HG03108 (cell line): ENCODE data around the gene C1QTNF8.

Source experiments
- ATAC-seq: cut with Tn5 transposase; IDR thresholded peaks from one replicate; pipeline ENCODE4 v1.9.1; 2021; ENCODE audit warnings: moderate library complexity; ENCODE audit not compliant: unreplicated experiment

Gene C1QTNF8

GRCh38 chr16:1080801-1081733 is 15.0 kb downstream of the C1QTNF8 start:
- no peak for ATAC-seq

GRCh38 chr16:1079786-1080525 is 16.1 kb downstream of the C1QTNF8 start:
- no peak for ATAC-seq

GRCh38 chr16:1079341-1079740 is 16.7 kb downstream of the C1QTNF8 start:
- ATAC-seq: no peak

- no peak for ATAC-seq
Measured at GRCh38 chr16:1078579-1079021, 17.4 kb downstream of the C1QTNF8 start.

- no peak for ATAC-seq
Measured at GRCh38 chr16:1077877-1078578, 18.0 kb downstream of the C1QTNF8 start.

- ATAC-seq: no peak
Measured at GRCh38 chr16:1076801-1077576, 19.1 kb downstream of the C1QTNF8 start.

- ATAC-seq: no peak
Measured at GRCh38 chr16:1075546-1075945, 20.5 kb downstream of the C1QTNF8 start.

GRCh38 chr16:1074379-1074649 is 21.7 kb downstream of the C1QTNF8 start:
- ATAC-seq: no peak

GRCh38 chr16:1073566-1074378 is 22.3 kb downstream of the C1QTNF8 start:
- ATAC-seq: no peak

- ATAC-seq: no peak
Measured at GRCh38 chr16:1073262-1073558, 22.8 kb downstream of the C1QTNF8 start.

- no peak for ATAC-seq
Measured at GRCh38 chr16:1072526-1073261, 23.4 kb downstream of the C1QTNF8 start, which contains the start of gene SSTR5. SSTR5 (plus strand) TSS chr16:1072747; CDS start chr16:1078869, 6,122 bp downstream.

- no peak for ATAC-seq
Measured at GRCh38 chr16:1071561-1072225, 24.4 kb downstream of the C1QTNF8 start.

- no peak for ATAC-seq
Measured at GRCh38 chr16:1070864-1071408, 25.1 kb downstream of the C1QTNF8 start.

GRCh38 chr16:1070084-1070863 is 25.8 kb downstream of the C1QTNF8 start:
- ATAC-seq: no peak

GRCh38 chr16:1069154-1069553 is 26.9 kb downstream of the C1QTNF8 start:
- ATAC-seq: no peak

- no peak for ATAC-seq
Measured at GRCh38 chr16:1068451-1068850, 27.6 kb downstream of the C1QTNF8 start.

GRCh38 chr16:1067629-1068028 is 28.4 kb downstream of the C1QTNF8 start:
- ATAC-seq: no peak
